IMR-90 (cell line): ENCODE measurements around the gene LDLRAD4.

Experiments used
- BHLHE40 ChIP-seq: fragments of 150-350 bp; IDR thresholded peaks from 2 replicates; pipeline ENCODE4 v1.6.1; 2016; ENCODE audit warnings: mild to moderate bottlenecking, low read depth, low read length
- CEBPB ChIP-seq: IDR thresholded peaks from 2 replicates; pipeline ENCODE4 v1.6.1; 2012; ENCODE audit warnings: low read depth, low read length, improper control_type of control experiment
- CHD1 ChIP-seq: IDR thresholded peaks from 2 replicates; pipeline ENCODE4 v1.6.1; 2012; ENCODE audit warnings: low read depth, low read length, improper control_type of control experiment
- FOS ChIP-seq: fragments of 150-350 bp; IDR thresholded peaks from 2 replicates; pipeline ENCODE4 v1.6.1; 2016; ENCODE audit warnings: low read depth, low read length
- MAFK ChIP-seq: IDR thresholded peaks from 2 replicates; pipeline ENCODE4 v1.6.1; 2012; ENCODE audit warnings: low read depth, low read length, improper control_type of control experiment
- MAZ ChIP-seq: IDR thresholded peaks from 2 replicates; pipeline ENCODE4 v1.6.1; 2012; ENCODE audit warnings: low read depth, mild to moderate bottlenecking, low read length, improper control_type of control experiment, moderate library complexity, borderline replicate concordance
- MXI1 ChIP-seq: IDR thresholded peaks from 2 replicates; pipeline ENCODE4 v1.6.1; 2012; ENCODE audit warnings: low read depth, mild to moderate bottlenecking, low read length, moderate library complexity, borderline replicate concordance
- POLR2A ChIP-seq: IDR thresholded peaks from 2 replicates; pipeline ENCODE4 v1.6.1; 2012; ENCODE audit warnings: mild to moderate bottlenecking, low read depth, low read length
- RAD21 ChIP-seq: IDR thresholded peaks from 2 replicates; pipeline ENCODE4 v1.6.1; 2012; ENCODE audit warnings: low read length, improper control_type of control experiment
- RCOR1 ChIP-seq: IDR thresholded peaks from 2 replicates; pipeline ENCODE4 v1.6.1; 2012; ENCODE audit warnings: mild to moderate bottlenecking, low read length, improper control_type of control experiment; ENCODE audit not compliant: insufficient replicate concordance
- RFX5 ChIP-seq: IDR thresholded peaks from 2 replicates; pipeline ENCODE4 v1.8.0; 2012; ENCODE audit warnings: low read depth, mild to moderate bottlenecking, low read length, moderate library complexity
- SMC3 ChIP-seq: fragments of 150-350 bp; IDR thresholded peaks from 2 replicates; pipeline ENCODE4 v1.6.1; 2016; ENCODE audit warnings: low read depth, mild to moderate bottlenecking, antibody characterized with exemption, low read length, moderate library complexity
- TF ChIP-seq, protein P1 (sequence below): conservative IDR thresholded peaks from 2 replicates; pipeline ENCODE4 v1.5.1; 2012; ENCODE audit warnings: mild to moderate bottlenecking, low read depth, low read length, improper control_type of control experiment
- TF ChIP-seq, protein P2 (sequence below): fragments of 150-350 bp; IDR thresholded peaks from 2 replicates; pipeline ENCODE4 v1.6.1; 2017; ENCODE audit warnings: mild to moderate bottlenecking, antibody characterized with exemption, low read length, low read depth

GRCh38 chr18:13617826-13618515 is 399.4 kb downstream of the LDLRAD4 start:
- TF ChIP-seq POLR2A = no peak
- no peak for TF ChIP-seq CHD1
- TF ChIP-seq, protein P1, sequence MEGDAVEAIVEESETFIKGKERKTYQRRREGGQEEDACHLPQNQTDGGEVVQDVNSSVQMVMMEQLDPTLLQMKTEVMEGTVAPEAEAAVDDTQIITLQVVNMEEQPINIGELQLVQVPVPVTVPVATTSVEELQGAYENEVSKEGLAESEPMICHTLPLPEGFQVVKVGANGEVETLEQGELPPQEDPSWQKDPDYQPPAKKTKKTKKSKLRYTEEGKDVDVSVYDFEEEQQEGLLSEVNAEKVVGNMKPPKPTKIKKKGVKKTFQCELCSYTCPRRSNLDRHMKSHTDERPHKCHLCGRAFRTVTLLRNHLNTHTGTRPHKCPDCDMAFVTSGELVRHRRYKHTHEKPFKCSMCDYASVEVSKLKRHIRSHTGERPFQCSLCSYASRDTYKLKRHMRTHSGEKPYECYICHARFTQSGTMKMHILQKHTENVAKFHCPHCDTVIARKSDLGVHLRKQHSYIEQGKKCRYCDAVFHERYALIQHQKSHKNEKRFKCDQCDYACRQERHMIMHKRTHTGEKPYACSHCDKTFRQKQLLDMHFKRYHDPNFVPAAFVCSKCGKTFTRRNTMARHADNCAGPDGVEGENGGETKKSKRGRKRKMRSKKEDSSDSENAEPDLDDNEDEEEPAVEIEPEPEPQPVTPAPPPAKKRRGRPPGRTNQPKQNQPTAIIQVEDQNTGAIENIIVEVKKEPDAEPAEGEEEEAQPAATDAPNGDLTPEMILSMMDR = no peak
- TF ChIP-seq BHLHE40 = no peak
- no peak for TF ChIP-seq RCOR1
- no peak for TF ChIP-seq MXI1
- TF ChIP-seq MAFK = no peak
- no peak for TF ChIP-seq RAD21
- no peak for TF ChIP-seq SMC3
- TF ChIP-seq, protein P2, sequence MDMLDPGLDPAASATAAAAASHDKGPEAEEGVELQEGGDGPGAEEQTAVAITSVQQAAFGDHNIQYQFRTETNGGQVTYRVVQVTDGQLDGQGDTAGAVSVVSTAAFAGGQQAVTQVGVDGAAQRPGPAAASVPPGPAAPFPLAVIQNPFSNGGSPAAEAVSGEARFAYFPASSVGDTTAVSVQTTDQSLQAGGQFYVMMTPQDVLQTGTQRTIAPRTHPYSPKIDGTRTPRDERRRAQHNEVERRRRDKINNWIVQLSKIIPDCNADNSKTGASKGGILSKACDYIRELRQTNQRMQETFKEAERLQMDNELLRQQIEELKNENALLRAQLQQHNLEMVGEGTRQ = no peak
- TF ChIP-seq FOS = no peak
- no peak for TF ChIP-seq CEBPB
- TF ChIP-seq MAZ = no peak
- no peak for TF ChIP-seq RFX5
